B cell (primary cell): Measurements from ENCODE around the gene PLPPR1. TPM values are rescaled to one million over a fixed set of nuclear protein-coding genes. Genes with fewer than 3 reads are reported as not detected.

Experiments
- ATAC-seq: fragments of 200-7000 bp; cut with Tn5 transposase; one replicate; pipeline ENCODE4 v1.10.0; 2021; ENCODE audit warnings: low read depth, mild to moderate bottlenecking, moderate number of reproducible peaks, moderate library complexity
- CTCF ChIA-PET: fragments of 350-600 bp; sonication (Branson Sonifier 250); formaldehyde crosslinking; loops from one replicate; lab custom pipeline; 2021; ENCODE audit warnings: antibody characterized with exemption, inconsistent platforms; lab: Charles Lee
- POLR2A ChIA-PET: fragments of 350-600 bp; sonication (Branson Sonifier 250); formaldehyde crosslinking; loops from one replicate; lab custom pipeline; 2021; ENCODE audit warnings: antibody characterized with exemption; lab: Charles Lee
- DNase-seq: peaks from one replicate; pipeline ENCODE4 v3.0.0; 2013
- H2AFZ ChIP-seq: 2 replicates; pipeline ENCODE4 v1.6.1; 2012; ENCODE audit warnings: mild to moderate bottlenecking, low read depth, low read length; ENCODE audit not compliant: insufficient read depth, poor library complexity, severe bottlenecking
- H3K27ac ChIP-seq, 2 donors: 1 replicate in 1 of 2; 2 replicates in 1 of 2; pipeline ENCODE4 v1.5.1; 2012 to 2013; ENCODE audit warnings: low read length in 2 of 2, mild to moderate bottlenecking in 2 of 2, moderate library complexity in 1 of 2
- H3K27me3 ChIP-seq, 4 experiments: fragments of 200-600 bp in 1 of 4; sonication (generic) in 1 of 4; replicated peaks in 1 of 4; 1 replicate in 2 of 4; 2 replicates in 2 of 4; pipeline versions ENCODE4 v1.6.1 to v1.7.0; 2013 to 2016; ENCODE audit warnings: low read length in 3 of 4, mild to moderate bottlenecking in 2 of 4, mixed read lengths in 1 of 4, moderate library complexity in 1 of 4; ENCODE audit not compliant: insufficient read depth in 4 of 4, control insufficient read depth in 3 of 4; ENCODE audit errors: control extremely low read depth in 1 of 4
- H3K36me3 ChIP-seq, 2 experiments: replicated peaks in 1 of 2; 1 replicate in 1 of 2; 2 replicates in 1 of 2; pipeline versions ENCODE4 v1.6.1 to v1.7.1; 2013; ENCODE audit warnings: low read length in 1 of 2; ENCODE audit not compliant: insufficient read depth in 2 of 2, control insufficient read depth in 1 of 2; ENCODE audit errors: control extremely low read depth in 1 of 2, extremely low read depth in 1 of 2
- H3K4me1 ChIP-seq, 2 donors: fragments of 200-600 bp in 1 of 2; sonication (generic) in 1 of 2; 1 replicate in 1 of 2; 2 replicates in 1 of 2; pipeline versions ENCODE4 v1.5.1 to v1.6.1; 2013 to 2017; ENCODE audit warnings: low read length in 2 of 2; ENCODE audit not compliant: control insufficient read depth in 2 of 2, insufficient read depth in 2 of 2
- H3K4me2 ChIP-seq: replicated peaks from 2 replicates; pipeline ENCODE3; 2012; ENCODE audit warnings: mild to moderate bottlenecking, low read depth, low read length; ENCODE audit not compliant: poor library complexity, severe bottlenecking
- H3K4me3 ChIP-seq, 5 experiments: fragments of 200-600 bp in 1 of 5; sonication (generic) in 1 of 5; 1 replicate in 3 of 5; 2 replicates in 2 of 5; pipeline versions ENCODE4 v1.5.1 to v1.7.0; 2011 to 2016; ENCODE audit warnings: low read length in 4 of 5, mild to moderate bottlenecking in 4 of 5, low read depth in 2 of 5, control low read depth in 1 of 5, moderate library complexity in 1 of 5; ENCODE audit not compliant: insufficient read depth in 1 of 5; ENCODE audit errors: control extremely low read depth in 1 of 5, extremely low read depth in 1 of 5
- H3K79me2 ChIP-seq: fragments of 200-600 bp; sonication (generic); one replicate; pipeline ENCODE4 v1.6.0; 2016; ENCODE audit warnings: low read length; ENCODE audit not compliant: control insufficient read depth, insufficient read depth
- H3K9ac ChIP-seq: fragments of 200-600 bp; sonication (generic); 2 replicates; pipeline ENCODE4 v1.6.1; 2017; ENCODE audit warnings: mild to moderate bottlenecking, low read length, moderate library complexity
- H3K9me3 ChIP-seq, 3 donors: one replicate each; pipeline versions ENCODE4 v1.6.1 to v1.7.1; 2013; ENCODE audit warnings: low read length in 2 of 3; ENCODE audit not compliant: control insufficient read depth in 2 of 3, insufficient read depth in 1 of 3; ENCODE audit errors: control extremely low read depth in 1 of 3
- H4K20me1 ChIP-seq: 2 replicates; pipeline ENCODE4 v1.6.0; 2012; ENCODE audit warnings: mild to moderate bottlenecking, low read length; ENCODE audit not compliant: insufficient read depth, control insufficient read depth, poor library complexity, severe bottlenecking
- H3K27ac Mint-ChIP-seq: one replicate; pipeline ENCODE4 v1.8.0; 2021; ENCODE audit warnings: mixed read lengths
- H3K27me3 Mint-ChIP-seq: one replicate; pipeline ENCODE4 v1.8.0; 2021; ENCODE audit warnings: mixed read lengths
- H3K4me1 Mint-ChIP-seq: one replicate; pipeline ENCODE4 v1.8.0; 2021; ENCODE audit warnings: mixed read lengths
- H3K4me3 Mint-ChIP-seq: one replicate; pipeline ENCODE4 v1.8.0; 2021; ENCODE audit warnings: mixed read lengths
- H3K9me3 Mint-ChIP-seq: one replicate; pipeline ENCODE4 v1.8.0; 2022; ENCODE audit warnings: mixed read lengths; ENCODE audit not compliant: insufficient read depth
- CTCF ChIP-seq: fragments of 200-600 bp; IDR thresholded peaks from one replicate; pipeline ENCODE4 v1.8.0; 2022; ENCODE audit warnings: antibody characterized with exemption, mild to moderate bottlenecking
- EZH2 ChIP-seq: IDR thresholded peaks from 2 replicates; pipeline ENCODE4 v1.6.1; 2012; ENCODE audit warnings: borderline replicate concordance, low read depth, mild to moderate bottlenecking, moderate library complexity, low read length; ENCODE audit not compliant: insufficient read depth, poor library complexity, severe bottlenecking
- WGBS: methylation state at CpG from one replicate; pipeline ENCODE4 v1.1.5; 2013; ENCODE audit warnings: missing lambda C conversion rate; ENCODE audit not compliant: insufficient coverage; 5-methylcytosine and 5-hydroxymethylcytosine counted together
- intact Hi-C: fragments of 100-400 bp; cut with micrococcal nuclease; formaldehyde crosslinking; loops from one replicate; pipeline ENCODE4 v1.10.0; 2022
- polyA plus RNA-seq: library from polyadenylated mRNA; depleted of rRNA; stranded (reverse); fragments of >200 nt; gene quantifications from 2 replicates; pipeline ENCODE4 v1.2.3, GENCODE V29; 2012
- total RNA-seq, 2 donors: library from RNA; stranded (reverse); fragments of 120-200 nt in 1 of 2; gene quantifications; 1 replicate in 1 of 2; 2 replicates in 1 of 2; pipeline versions ENCODE4 v1.2.3 to v1.2.4, GENCODE V29; 2013 to 2022

The PLPPR1 gene
- total and polyA plus RNA-seq, 2 donors (not counting 1 experiment from before 2014, with no cell fraction given) = not detected

GRCh38 chr9:101220341-101220740, 191.8 kb downstream of the PLPPR1 start:
- Histone ChIP-seq H3K79me2 (no peaks in the 10 kb centered on the region), H3K4me1 (no peaks in the 10 kb centered on the region), H3K9me3 (no peaks in the 10 kb centered on the region), H3K36me3 (no peaks in the 10 kb centered on the region), H4K20me1 (no peaks in the 10 kb centered on the region), H3K27me3 (peaks cover 0 to 4% (median 0%) of the 10 kb centered on the region in 4 experiments), H3K9ac (no peak overlapping the region), H2AFZ (no peak overlapping the region), H3K4me3 (no peak overlapping the region), H3K4me2 (no peak overlapping the region), H3K27ac (no peak overlapping the region)
- DNase-seq (no peak), ATAC-seq (no peak)
- Mint-ChIP-seq H3K4me3 (no peak overlapping the region), H3K27me3 (no peaks in the 10 kb centered on the region), H3K4me1 (no peaks in the 10 kb centered on the region), H3K9me3 (no peaks in the 10 kb centered on the region), H3K27ac (no peak overlapping the region)
- POLR2A ChIA-PET = no interaction called here
- CTCF ChIA-PET = no interaction called here
- TF ChIP-seq CTCF (no peak), EZH2 (no peak)
- intact Hi-C loops = no loop called here

GRCh38 chr9:101225271-101225670, 196.7 kb downstream of the PLPPR1 start:
- H4K20me1 ChIP-seq = no peaks in the 10 kb centered on the region
- no peak overlapping the region for H3K4me3 ChIP-seq
- H3K27ac Mint-ChIP-seq = no peak overlapping the region
- H3K27me3 Mint-ChIP-seq = peaks cover 4% of the 10 kb centered on the region
- TF ChIP-seq EZH2 = no peak
- TF ChIP-seq CTCF = no peak
- peaks cover 2% of the 10 kb centered on the region for H3K9me3 Mint-ChIP-seq
- H3K4me1 ChIP-seq = no peaks in the 10 kb centered on the region
- no peaks in the 10 kb centered on the region for H3K4me1 Mint-ChIP-seq
- no peaks in the 10 kb centered on the region for H3K9me3 ChIP-seq
- H3K4me2 ChIP-seq = no peak overlapping the region
- H3K4me3 Mint-ChIP-seq = no peak overlapping the region
- 91% methylated on average over 4 of the region's 4 CpGs for WGBS
- ATAC-seq (no peak), DNase-seq (no peak)
- no peaks in the 10 kb centered on the region for H3K79me2 ChIP-seq
- no peak overlapping the region for H3K9ac ChIP-seq
- no peaks in the 10 kb centered on the region for H3K27me3 ChIP-seq
- no peaks in the 10 kb centered on the region for H3K36me3 ChIP-seq
- ChIA-PET CTCF (interaction anchor here (1.3 kb wide), 1 partner anchor 86 kb away, joined by 3 read pairs; no protein-coding TSS in a partner anchor), POLR2A (no interaction called here)
- intact Hi-C loops = no loop called here
- H3K27ac ChIP-seq = no peak overlapping the region
- H2AFZ ChIP-seq = no peak overlapping the region
